Measurements from ENCODE around the gene LGI2. TPM values are rescaled to one million over a fixed set of nuclear protein-coding genes. Genes with fewer than 3 reads are reported as not detected.

Gene LGI2
- polyA plus RNA-seq, 2 donors, result 0.08 to 0.27 TPM

GRCh38 chr4:24971192-24971591, 59.6 kb downstream of the LGI2 start:
- Histone ChIP-seq H3K9me3 (ENCODE audit: control insufficient read depth in 2 of 2, insufficient read depth in 1 of 2, low read depth in 1 of 2, low read length in 1 of 2) (no peaks in the 10 kb centered on the region), H3K27ac (ENCODE audit: low read depth in 2 of 2, low read length in 1 of 2) (no peak overlapping the region), H3K27me3 (ENCODE audit: control insufficient read depth in 1 of 2, insufficient read depth in 2 of 2, low read length in 2 of 2) (no peaks in the 10 kb centered on the region), H3K4me1 (ENCODE audit: control insufficient read depth in 2 of 2, insufficient read depth in 2 of 2, low read length in 1 of 2) (no peaks in the 10 kb centered on the region), H3K4me3 (ENCODE audit: low read depth in 1 of 2, low read length in 2 of 2) (no peak overlapping the region), H3K36me3 (ENCODE audit: control insufficient read depth in 2 of 2, insufficient read depth in 2 of 2, low read length in 1 of 2) (no peaks in the 10 kb centered on the region)
- WGBS, 2 donors, result 32 to 34% methylated on average over 7 of the region's 7 CpGs

DNA sequence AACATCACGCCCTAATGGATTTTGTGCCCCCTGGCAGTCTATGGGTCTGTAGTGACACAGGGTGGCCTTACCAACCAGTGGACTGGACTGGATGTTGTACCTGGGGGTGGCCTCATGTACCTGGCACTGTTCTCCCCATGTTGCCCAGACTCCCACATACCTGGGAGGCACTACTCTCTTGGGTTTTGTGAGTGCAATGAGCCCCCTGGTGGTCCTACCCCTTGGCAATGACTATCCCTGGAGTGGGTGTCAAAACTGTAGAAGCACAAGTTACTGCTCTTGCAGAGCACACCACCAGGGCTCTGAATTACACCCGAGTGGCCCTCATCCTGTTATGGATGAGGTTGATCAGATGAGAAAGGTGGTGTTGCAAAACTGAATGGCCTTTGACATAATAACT, 60.1 kb downstream of the LGI2 start:
- H3K4me3 ChIP-seq (ENCODE audit: low read depth in 1 of 2, low read length in 2 of 2), result no peak overlapping the region
- H3K36me3 ChIP-seq (ENCODE audit: control insufficient read depth in 2 of 2, insufficient read depth in 2 of 2, low read length in 1 of 2), result no peaks in the 10 kb centered on the region
- H3K9me3 ChIP-seq (ENCODE audit: control insufficient read depth in 2 of 2, insufficient read depth in 1 of 2, low read depth in 1 of 2, low read length in 1 of 2), result peaks cover 0 to 2% of the 10 kb centered on the region in 2 donors
- 82 to 84% methylated on average over 2 of the region's 2 CpGs for WGBS, 2 donors
- H3K4me1 ChIP-seq (ENCODE audit: control insufficient read depth in 2 of 2, insufficient read depth in 2 of 2, low read length in 1 of 2), result no peaks in the 10 kb centered on the region
- H3K27ac ChIP-seq (ENCODE audit: low read depth in 2 of 2, low read length in 1 of 2), result no peak overlapping the region
- H3K27me3 ChIP-seq (ENCODE audit: control insufficient read depth in 1 of 2, insufficient read depth in 2 of 2, low read length in 2 of 2), result no peaks in the 10 kb centered on the region

GRCh38 chr4:24970191-24970590, 60.6 kb downstream of the LGI2 start:
- WGBS, 2 donors, result 92 to 94% methylated on average over 5 of the region's 5 CpGs
- Histone ChIP-seq H3K27ac (ENCODE audit: low read depth in 2 of 2, low read length in 1 of 2) (no peak overlapping the region), H3K4me1 (ENCODE audit: control insufficient read depth in 2 of 2, insufficient read depth in 2 of 2, low read length in 1 of 2) (no peaks in the 10 kb centered on the region), H3K9me3 (ENCODE audit: control insufficient read depth in 2 of 2, insufficient read depth in 1 of 2, low read depth in 1 of 2, low read length in 1 of 2) (peaks cover 0 to 3% of the 10 kb centered on the region in 2 donors), H3K4me3 (ENCODE audit: low read depth in 1 of 2, low read length in 2 of 2) (no peak overlapping the region), H3K36me3 (ENCODE audit: control insufficient read depth in 2 of 2, insufficient read depth in 2 of 2, low read length in 1 of 2) (no peaks in the 10 kb centered on the region), H3K27me3 (ENCODE audit: control insufficient read depth in 1 of 2, insufficient read depth in 2 of 2, low read length in 2 of 2) (no peaks in the 10 kb centered on the region)

DNA sequence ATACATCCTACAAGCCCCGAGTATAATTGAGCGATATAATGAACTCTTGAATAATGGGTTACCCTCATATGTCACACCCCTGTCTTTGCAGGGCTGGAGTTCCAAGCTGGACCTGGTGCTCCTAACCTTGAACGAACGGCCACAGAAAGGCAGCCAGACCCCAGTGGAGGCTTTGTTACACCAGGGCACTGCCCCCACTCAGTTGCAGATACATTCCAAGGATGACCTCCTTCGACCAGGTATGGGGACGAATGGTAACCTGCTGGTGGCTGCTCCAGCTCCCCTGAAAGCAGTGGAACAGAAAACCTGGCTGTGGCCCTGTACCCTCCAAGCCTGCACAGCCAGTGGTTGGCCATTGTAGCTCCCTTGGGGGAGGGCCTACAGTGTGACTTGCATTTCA, 61.3 kb downstream of the LGI2 start:
- Histone ChIP-seq H3K4me3 (ENCODE audit: low read depth in 1 of 2, low read length in 2 of 2) (no peak overlapping the region), H3K9me3 (ENCODE audit: control insufficient read depth in 2 of 2, insufficient read depth in 1 of 2, low read depth in 1 of 2, low read length in 1 of 2) (peaks cover 0 to 3% of the 10 kb centered on the region in 2 donors), H3K27ac (ENCODE audit: low read depth in 2 of 2, low read length in 1 of 2) (no peak overlapping the region), H3K4me1 (ENCODE audit: control insufficient read depth in 2 of 2, insufficient read depth in 2 of 2, low read length in 1 of 2) (no peaks in the 10 kb centered on the region), H3K27me3 (ENCODE audit: control insufficient read depth in 1 of 2, insufficient read depth in 2 of 2, low read length in 2 of 2) (no peaks in the 10 kb centered on the region), H3K36me3 (ENCODE audit: control insufficient read depth in 2 of 2, insufficient read depth in 2 of 2, low read length in 1 of 2) (no peaks in the 10 kb centered on the region)
- 91% methylated on average over 6 of the region's 6 CpGs for WGBS, 2 donors

DNA sequence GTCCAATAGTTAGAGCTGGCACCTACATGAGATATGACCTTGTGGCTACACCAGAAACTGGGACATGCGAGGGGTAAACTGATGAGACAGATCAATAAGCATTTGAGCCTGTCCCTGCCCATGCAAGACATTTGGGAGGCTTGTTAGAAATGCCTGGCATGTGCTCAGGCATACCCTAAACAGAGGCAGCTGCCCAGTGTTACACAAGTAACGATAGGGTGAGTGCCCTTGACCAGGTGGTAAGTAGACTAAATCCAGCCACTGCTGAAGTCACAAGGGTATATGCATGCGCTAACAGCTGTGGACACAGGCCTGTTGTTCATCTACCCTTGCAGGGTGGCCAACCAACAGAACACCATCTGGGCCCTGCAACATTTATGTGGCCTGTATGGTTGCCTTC, 61.8 kb downstream of the LGI2 start:
- H3K9me3 ChIP-seq (ENCODE audit: control insufficient read depth in 2 of 2, insufficient read depth in 1 of 2, low read depth in 1 of 2, low read length in 1 of 2), result peaks cover 0 to 3% of the 10 kb centered on the region in 2 donors
- no peaks in the 10 kb centered on the region for H3K36me3 ChIP-seq (ENCODE audit: control insufficient read depth in 2 of 2, insufficient read depth in 2 of 2, low read length in 1 of 2)
- H3K27me3 ChIP-seq (ENCODE audit: control insufficient read depth in 1 of 2, insufficient read depth in 2 of 2, low read length in 2 of 2), result no peaks in the 10 kb centered on the region
- H3K27ac ChIP-seq (ENCODE audit: low read depth in 2 of 2, low read length in 1 of 2), result no peak overlapping the region
- no peak overlapping the region for H3K4me3 ChIP-seq (ENCODE audit: low read depth in 1 of 2, low read length in 2 of 2)
- H3K4me1 ChIP-seq (ENCODE audit: control insufficient read depth in 2 of 2, insufficient read depth in 2 of 2, low read length in 1 of 2), result no peaks in the 10 kb centered on the region
- 94 to 97% methylated on average over 3 of the region's 3 CpGs for WGBS, 2 donors

- H3K36me3 ChIP-seq (ENCODE audit: control insufficient read depth in 2 of 2, insufficient read depth in 2 of 2, low read length in 1 of 2), result no peaks in the 10 kb centered on the region
- WGBS, 2 donors, result 93 to 94% methylated on average over 6 of the region's 6 CpGs
- no peak overlapping the region for H3K27ac ChIP-seq (ENCODE audit: low read depth in 2 of 2, low read length in 1 of 2)
- peaks cover 0 to 3% of the 10 kb centered on the region in 2 donors for H3K9me3 ChIP-seq (ENCODE audit: control insufficient read depth in 2 of 2, insufficient read depth in 1 of 2, low read depth in 1 of 2, low read length in 1 of 2)
- H3K4me3 ChIP-seq (ENCODE audit: low read depth in 1 of 2, low read length in 2 of 2), result no peak overlapping the region
- H3K4me1 ChIP-seq (ENCODE audit: control insufficient read depth in 2 of 2, insufficient read depth in 2 of 2, low read length in 1 of 2), result no peaks in the 10 kb centered on the region
- H3K27me3 ChIP-seq (ENCODE audit: control insufficient read depth in 1 of 2, insufficient read depth in 2 of 2, low read length in 2 of 2), result no peaks in the 10 kb centered on the region
Measured at GRCh38 chr4:24968278-24968677, 62.5 kb downstream of the LGI2 start.

- WGBS, 2 donors, result 79 to 90% methylated on average over 4 of the region's 4 CpGs
- Histone ChIP-seq H3K4me1 (ENCODE audit: control insufficient read depth in 2 of 2, insufficient read depth in 2 of 2, low read length in 1 of 2) (no peaks in the 10 kb centered on the region), H3K36me3 (ENCODE audit: control insufficient read depth in 2 of 2, insufficient read depth in 2 of 2, low read length in 1 of 2) (no peaks in the 10 kb centered on the region), H3K27ac (ENCODE audit: low read depth in 2 of 2, low read length in 1 of 2) (no peak overlapping the region), H3K4me3 (ENCODE audit: low read depth in 1 of 2, low read length in 2 of 2) (no peak overlapping the region), H3K27me3 (ENCODE audit: control insufficient read depth in 1 of 2, insufficient read depth in 2 of 2, low read length in 2 of 2) (no peaks in the 10 kb centered on the region), H3K9me3 (ENCODE audit: control insufficient read depth in 2 of 2, insufficient read depth in 1 of 2, low read depth in 1 of 2, low read length in 1 of 2) (peaks cover 0 to 3% of the 10 kb centered on the region in 2 donors)
Measured at GRCh38 chr4:24967346-24967745, 63.4 kb downstream of the LGI2 start.

GRCh38 chr4:24966076-24966475, 64.7 kb downstream of the LGI2 start:
- Histone ChIP-seq H3K27ac (ENCODE audit: low read depth in 2 of 2, low read length in 1 of 2) (no peak overlapping the region), H3K4me3 (ENCODE audit: low read depth in 1 of 2, low read length in 2 of 2) (no peak overlapping the region), H3K36me3 (ENCODE audit: control insufficient read depth in 2 of 2, insufficient read depth in 2 of 2, low read length in 1 of 2) (no peaks in the 10 kb centered on the region), H3K27me3 (ENCODE audit: control insufficient read depth in 1 of 2, insufficient read depth in 2 of 2, low read length in 2 of 2) (no peaks in the 10 kb centered on the region), H3K9me3 (ENCODE audit: control insufficient read depth in 2 of 2, insufficient read depth in 1 of 2, low read depth in 1 of 2, low read length in 1 of 2) (peaks cover 0 to 3% of the 10 kb centered on the region in 2 donors), H3K4me1 (ENCODE audit: control insufficient read depth in 2 of 2, insufficient read depth in 2 of 2, low read length in 1 of 2) (no peaks in the 10 kb centered on the region)
- 66 to 74% methylated on average over 7 of the region's 7 CpGs for WGBS, 2 donors

- H3K4me1 ChIP-seq (ENCODE audit: control insufficient read depth in 2 of 2, insufficient read depth in 2 of 2, low read length in 1 of 2), result no peaks in the 10 kb centered on the region
- 73 to 80% methylated on average over 9 of the region's 9 CpGs for WGBS, 2 donors
- H3K27me3 ChIP-seq (ENCODE audit: control insufficient read depth in 1 of 2, insufficient read depth in 2 of 2, low read length in 2 of 2), result no peaks in the 10 kb centered on the region
- no peaks in the 10 kb centered on the region for H3K36me3 ChIP-seq (ENCODE audit: control insufficient read depth in 2 of 2, insufficient read depth in 2 of 2, low read length in 1 of 2)
- H3K27ac ChIP-seq (ENCODE audit: low read depth in 2 of 2, low read length in 1 of 2), result no peak overlapping the region
- H3K4me3 ChIP-seq (ENCODE audit: low read depth in 1 of 2, low read length in 2 of 2), result no peak overlapping the region
- H3K9me3 ChIP-seq (ENCODE audit: control insufficient read depth in 2 of 2, insufficient read depth in 1 of 2, low read depth in 1 of 2, low read length in 1 of 2), result peaks cover 0 to 3% of the 10 kb centered on the region in 2 donors
Measured at GRCh38 chr4:24965627-24966026, 65.1 kb downstream of the LGI2 start.

GRCh38 chr4:24963277-24963676, 67.5 kb downstream of the LGI2 start:
- no peak overlapping the region for H3K4me3 ChIP-seq (ENCODE audit: low read depth in 1 of 2, low read length in 2 of 2)
- H3K27ac ChIP-seq (ENCODE audit: low read depth in 2 of 2, low read length in 1 of 2), result no peak overlapping the region
- WGBS, 2 donors, result 60% methylated on average over 2 of the region's 2 CpGs
- no peaks in the 10 kb centered on the region for H3K4me1 ChIP-seq (ENCODE audit: control insufficient read depth in 2 of 2, insufficient read depth in 2 of 2, low read length in 1 of 2)
- no peaks in the 10 kb centered on the region for H3K36me3 ChIP-seq (ENCODE audit: control insufficient read depth in 2 of 2, insufficient read depth in 2 of 2, low read length in 1 of 2)
- peaks cover 0 to 3% of the 10 kb centered on the region in 2 donors for H3K9me3 ChIP-seq (ENCODE audit: control insufficient read depth in 2 of 2, insufficient read depth in 1 of 2, low read depth in 1 of 2, low read length in 1 of 2)
- no peaks in the 10 kb centered on the region for H3K27me3 ChIP-seq (ENCODE audit: control insufficient read depth in 1 of 2, insufficient read depth in 2 of 2, low read length in 2 of 2)

Measured in esophagus (tissue), 2 donors.